GM12878 (cell line): Measurements from ENCODE around the gene UGGT1. TPM values are rescaled to one million over a fixed set of nuclear protein-coding genes. Genes with fewer than 3 reads are reported as not detected.

Experiments
- ATAC-seq: fragments of 200-7000 bp; cut with Tn5 transposase; 3 replicates; pipeline ENCODE4 v1.9.1; 2020; ENCODE audit warnings: mild to moderate bottlenecking, moderate library complexity
- BruUV-seq: library from RNA; stranded (reverse); fragments of 400-500 nt; replicated peaks from 2 replicates; lab custom pipeline; 2021; lab: Mats Ljungman, UMichigan
- CTCF ChIA-PET: fragments of 300-600 bp; sonication (Branson Sonifier 250); formaldehyde crosslinking; extraction: SDS; loops from one replicate; lab custom pipeline; 2021; ENCODE audit warnings: inconsistent platforms; lab: Yijun Ruan, JAX
- POLR2A ChIA-PET: fragments of 350-600 bp; formaldehyde crosslinking; extraction: SDS; loops from one replicate; lab custom pipeline; 2021; ENCODE audit warnings: inconsistent platforms; lab: Charles Lee
- RAD21 ChIA-PET: fragments of 300-600 bp; sonication (Branson Sonifier 250); formaldehyde crosslinking; loops from one replicate; lab custom pipeline; 2023; ENCODE audit warnings: antibody characterized with exemption; ENCODE audit not compliant: unreplicated experiment; lab: Charles Lee
- SMC1A ChIA-PET: fragments of 300-600 bp; sonication (Branson Sonifier 250); formaldehyde crosslinking; loops from one replicate; lab custom pipeline; 2023; ENCODE audit not compliant: unreplicated experiment, uncharacterized antibody; lab: Charles Lee
- DNase-seq: peaks from one replicate; pipeline ENCODE4 v3.0.0-alpha.2; 2011; ENCODE audit warnings: low read depth, low spot score
- FAIRE-seq: peaks from 3 replicates; lab custom pipeline; 2011; peaks lifted over from hg19 to GRCh38; lab: Jason Lieb, UNC
- H2AFZ ChIP-seq: 2 replicates; pipeline ENCODE4 v1.6.0; 2011; ENCODE audit warnings: low read depth, low read length, control low read depth; ENCODE audit not compliant: control insufficient read depth
- H3K27ac ChIP-seq: 2 replicates; pipeline ENCODE4 v1.5.1; 2011; ENCODE audit warnings: control low read depth; ENCODE audit not compliant: control insufficient read depth, insufficient read depth
- H3K27me3 ChIP-seq, 2 experiments: replicated peaks in 1 of 2; 2 replicates each; pipeline versions ENCODE4 v1.6.0 to v1.6.1; 2011; ENCODE audit warnings: low read length in 1 of 2; ENCODE audit not compliant: control insufficient read depth in 2 of 2, insufficient read depth in 2 of 2
- H3K36me3 ChIP-seq, 2 experiments: 2 replicates each; pipeline ENCODE4 v1.5.1; 2011; ENCODE audit warnings: low read length in 1 of 2; ENCODE audit not compliant: control insufficient read depth in 2 of 2, insufficient read depth in 2 of 2
- H3K4me1 ChIP-seq: 2 replicates; pipeline ENCODE4 v1.6.1; 2011; ENCODE audit warnings: mild to moderate bottlenecking, low read length, moderate library complexity, mixed read lengths; ENCODE audit not compliant: control insufficient read depth, insufficient read depth
- H3K4me2 ChIP-seq: 2 replicates; pipeline ENCODE4 v1.6.0; 2011; ENCODE audit warnings: control low read depth; ENCODE audit not compliant: control insufficient read depth, insufficient read depth
- H3K4me3 ChIP-seq: fragments of 200-600 bp; sonication (generic); 2 replicates; pipeline ENCODE4 v1.5.1; 2016
- H3K79me2 ChIP-seq: 2 replicates; pipeline ENCODE4 v1.6.0; 2011; ENCODE audit warnings: low read length; ENCODE audit not compliant: control insufficient read depth, insufficient read depth
- H3K9ac ChIP-seq: 2 replicates; pipeline ENCODE4 v1.8.0; 2011; ENCODE audit warnings: low read length, control low read depth, mixed read lengths; ENCODE audit not compliant: control insufficient read depth, insufficient read depth
- H3K9me3 ChIP-seq: replicated peaks from 3 replicates; pipeline ENCODE4 v1.5.1; 2011; ENCODE audit warnings: mild to moderate bottlenecking, low read length; ENCODE audit not compliant: control insufficient read depth, insufficient read depth
- H4K20me1 ChIP-seq: 2 replicates; pipeline ENCODE4 v1.6.0; 2011; ENCODE audit not compliant: control insufficient read depth, insufficient read depth
- E4F1 ChIP-seq: fragments of 450-650 bp; IDR thresholded peaks from 2 replicates; pipeline ENCODE4 v1.6.1; 2018; ENCODE audit warnings: borderline replicate concordance, mild to moderate bottlenecking; ENCODE audit not compliant: partially characterized antibody
- HSF1 ChIP-seq: fragments of 150-350 bp; IDR thresholded peaks from 2 replicates; pipeline ENCODE4 v1.6.1; 2014; ENCODE audit warnings: mild to moderate bottlenecking, low read depth, low read length
- JUND ChIP-seq: IDR thresholded peaks from 2 replicates; pipeline ENCODE4 v1.6.1; 2012; ENCODE audit warnings: low read depth, mild to moderate bottlenecking, low read length, improper control_type of control experiment, moderate library complexity
- MEF2B ChIP-seq: fragments of 450-650 bp; IDR thresholded peaks from 2 replicates; pipeline ENCODE4 v1.6.1; 2018; ENCODE audit warnings: mild to moderate bottlenecking, moderate library complexity; ENCODE audit not compliant: partially characterized antibody, poor library complexity, severe bottlenecking
- NR2F1 ChIP-seq: fragments of 450-650 bp; conservative IDR thresholded peaks from 2 replicates; pipeline ENCODE4 v1.6.1; 2017; ENCODE audit warnings: mild to moderate bottlenecking
- NRF1 ChIP-seq: conservative IDR thresholded peaks from 2 replicates; pipeline ENCODE4 v1.6.1; 2011; ENCODE audit warnings: mild to moderate bottlenecking, low read depth, low read length, improper control_type of control experiment
- RB1 ChIP-seq: fragments of 450-650 bp; formaldehyde crosslinking; IDR thresholded peaks from 2 replicates; pipeline ENCODE4 v1.6.1; 2017; ENCODE audit warnings: mild to moderate bottlenecking, borderline replicate concordance
- SMARCA5 ChIP-seq: fragments of 450-650 bp; IDR thresholded peaks from 2 replicates; pipeline ENCODE4 v1.6.1; 2017; ENCODE audit warnings: mild to moderate bottlenecking
- ZNF217 ChIP-seq: fragments of 450-650 bp; IDR thresholded peaks from 2 replicates; pipeline ENCODE4 v1.6.1; 2017; ENCODE audit warnings: antibody characterized with exemption, mild to moderate bottlenecking
- ZNF274 ChIP-seq: IDR thresholded peaks from one replicate; pipeline ENCODE4 v1.8.0; 2011; ENCODE audit not compliant: insufficient read length, insufficient read depth
- WGBS: methylation state at CpG from one replicate; pipeline ENCODE4 v1.1.6; 2016; ENCODE audit warnings: low lambda C conversion rate; ENCODE audit not compliant: insufficient replicate concordance, insufficient coverage; ENCODE audit errors: missing lambda C conversion rate; 5-methylcytosine and 5-hydroxymethylcytosine counted together
- in situ Hi-C: fragments of 300-500 bp; cut with MboI; formaldehyde crosslinking; loops from 9 replicates; pipeline ENCODE4 v1.14.3; 2018; ENCODE audit warnings: mixed read lengths
- intact Hi-C: fragments of 100-400 bp; cut with micrococcal nuclease; formaldehyde crosslinking; loops from one replicate; pipeline ENCODE4 v1.14.2; 2022; ENCODE audit not compliant: unreplicated experiment
- polyA plus RNA-seq, 11 experiments: library from polyadenylated mRNA; depleted of rRNA in 4 of 11; unstranded in 6 of 11; stranded (reverse) in 5 of 11; fragments of >200 nt; fragmentation: Nextera tagmentation in 4 of 11; fragmentation: Illumina TruSeq in 1 of 11; extraction: Ambion mirVana in 4 of 11; extraction: Trizol in 1 of 11; gene quantifications; 1 replicate in 1 of 11; 2 replicates in 10 of 11; pipeline versions ENCODE4 v1.2.1 to v1.2.3, GENCODE V29; 2011 to 2016; ENCODE audit warnings: inconsistent platforms in 2 of 11, missing spikeins in 2 of 11, low read depth in 1 of 11
- total RNA-seq, 4 experiments: library from RNA; depleted of rRNA in 3 of 4; stranded (reverse); fragments of >200 nt in 3 of 4; fragmentation: Illumina TruSeq in 1 of 4; extraction: Trizol in 1 of 4; gene quantifications; 2 replicates each; pipeline versions ENCODE4 v1.2.1 to v1.2.3, GENCODE V29; 2013 to 2021
- TF ChIP-seq, protein P1 (sequence below): fragments of 450-650 bp; IDR thresholded peaks from 2 replicates; pipeline ENCODE4 v1.6.1; 2016; ENCODE audit warnings: mild to moderate bottlenecking

Gene UGGT1
- total and polyA plus RNA-seq, 10 of the 15 experiments (the other 5 are each of a cell fraction or from before 2014, with no cell fraction given): 4.1 to 49.8 (median 28.5) TPM

DNA sequence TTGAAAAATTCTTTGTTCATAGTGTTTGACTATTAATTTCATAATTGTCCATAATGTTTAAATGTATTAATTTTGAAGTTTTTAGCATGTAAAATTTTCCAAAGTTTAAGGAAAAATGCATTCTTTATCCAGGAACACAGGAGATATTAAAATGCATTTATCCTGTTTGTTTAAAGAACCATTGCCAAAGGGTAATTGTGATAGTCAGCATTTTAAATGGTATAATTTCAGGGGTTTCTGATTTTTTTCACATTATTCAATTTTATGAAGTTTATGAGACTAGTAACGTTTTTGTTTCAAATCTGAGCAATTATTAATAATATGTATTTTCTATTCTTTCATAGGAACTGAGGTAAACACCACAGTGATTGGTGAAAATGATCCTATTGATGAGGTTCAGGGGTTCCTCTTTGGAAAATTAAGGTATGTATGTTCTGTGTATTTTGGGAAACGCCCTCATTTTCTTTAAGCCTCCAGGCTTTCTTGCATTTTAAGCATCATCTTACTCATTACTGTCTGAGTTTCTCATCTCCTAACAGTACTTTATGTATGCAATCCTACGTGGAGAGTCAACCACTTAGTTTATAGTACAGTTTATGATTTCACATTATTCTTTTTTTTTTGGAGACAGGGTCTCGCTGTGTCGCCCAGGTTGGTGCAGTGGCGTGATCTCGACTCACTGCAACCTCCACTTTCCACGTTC is 25.1 kb downstream of the UGGT1 start:
- peaks cover 5 to 9% of the 10 kb centered on the region in 2 experiments for H3K36me3 ChIP-seq
- POLR2A ChIA-PET: no interaction called here
- SMC1A ChIA-PET: no interaction called here
- H4K20me1 ChIP-seq: no peaks in the 10 kb centered on the region
- no peak overlapping the region for H3K9ac ChIP-seq
- 87% methylated on average over 8 of the region's 8 CpGs for WGBS
- no peak overlapping the region for H3K4me2 ChIP-seq
- no peaks in the 10 kb centered on the region for H3K27me3 ChIP-seq
- H3K27ac ChIP-seq: no peak overlapping the region
- no peak overlapping the region for H3K4me3 ChIP-seq
- no peak overlapping the region for H2AFZ ChIP-seq
- FAIRE-seq (no peak), DNase-seq (no peak), ATAC-seq (no peak)
- CTCF ChIA-PET: no interaction called here
- TF ChIP-seq SMARCA5 (no peak), ZNF274 (no peak), MEF2B (no peak), ZNF217 (no peak)
- in situ Hi-C loops: no loop called here
- RAD21 ChIA-PET: no interaction called here
- no TSS peak for BruUV-seq
- intact Hi-C loops: no loop called here
- no peaks in the 10 kb centered on the region for H3K9me3 ChIP-seq
- H3K4me1 ChIP-seq: no peaks in the 10 kb centered on the region
- no peaks in the 10 kb centered on the region for H3K79me2 ChIP-seq

DNA sequence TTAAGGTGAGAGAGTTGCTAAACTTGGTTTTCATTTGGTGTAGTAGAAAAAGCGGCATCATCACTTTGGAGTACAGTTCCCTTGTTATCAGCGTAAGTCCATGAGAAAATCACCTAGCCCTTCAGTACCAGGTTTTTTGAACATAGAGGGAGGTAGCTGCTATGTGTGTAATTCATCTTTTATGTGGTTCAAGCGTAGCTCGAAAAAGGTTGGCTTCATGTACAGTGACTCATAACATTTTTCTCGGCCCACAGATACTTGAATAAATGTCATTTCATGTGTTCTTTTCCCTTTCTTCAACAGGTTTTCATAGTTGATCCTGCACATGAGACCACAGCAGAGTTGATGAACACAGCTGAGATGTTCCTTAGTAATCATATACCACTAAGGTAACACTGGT is 43.6 kb downstream of the UGGT1 start:
- ChIA-PET CTCF (interaction anchor here (0.8 kb wide), 1 partner anchor 22 kb away, joined by 3 read pairs; no protein-coding TSS in a partner anchor), RAD21 (interaction anchor here (1.0 kb wide), 1 partner anchor 43 kb away, joined by 4 read pairs; no protein-coding TSS in a partner anchor), SMC1A (no interaction called here), POLR2A (no interaction called here)
- Histone ChIP-seq H2AFZ (no peak overlapping the region), H3K4me1 (no peaks in the 10 kb centered on the region), H3K4me3 (no peak overlapping the region), H3K27me3 (no peaks in the 10 kb centered on the region), H3K9ac (no peak overlapping the region), H4K20me1 (no peaks in the 10 kb centered on the region), H3K36me3 (peaks cover 6 to 37% of the 10 kb centered on the region in 2 experiments), H3K27ac (no peak overlapping the region), H3K4me2 (no peak overlapping the region), H3K9me3 (no peaks in the 10 kb centered on the region), H3K79me2 (no peaks in the 10 kb centered on the region)
- intact Hi-C loops (no loop called here), in situ Hi-C loops (no loop called here)
- no peak for ATAC-seq
- BruUV-seq: no TSS peak
- 98% methylated on average over 5 of the region's 5 CpGs for WGBS
- no peak for DNase-seq
- FAIRE-seq: no peak
- TF ChIP-seq HSF1: no peak
- no peak for TF ChIP-seq JUND
- TF ChIP-seq E4F1: no peak
- TF ChIP-seq NRF1: no peak
- TF ChIP-seq, protein P1, sequence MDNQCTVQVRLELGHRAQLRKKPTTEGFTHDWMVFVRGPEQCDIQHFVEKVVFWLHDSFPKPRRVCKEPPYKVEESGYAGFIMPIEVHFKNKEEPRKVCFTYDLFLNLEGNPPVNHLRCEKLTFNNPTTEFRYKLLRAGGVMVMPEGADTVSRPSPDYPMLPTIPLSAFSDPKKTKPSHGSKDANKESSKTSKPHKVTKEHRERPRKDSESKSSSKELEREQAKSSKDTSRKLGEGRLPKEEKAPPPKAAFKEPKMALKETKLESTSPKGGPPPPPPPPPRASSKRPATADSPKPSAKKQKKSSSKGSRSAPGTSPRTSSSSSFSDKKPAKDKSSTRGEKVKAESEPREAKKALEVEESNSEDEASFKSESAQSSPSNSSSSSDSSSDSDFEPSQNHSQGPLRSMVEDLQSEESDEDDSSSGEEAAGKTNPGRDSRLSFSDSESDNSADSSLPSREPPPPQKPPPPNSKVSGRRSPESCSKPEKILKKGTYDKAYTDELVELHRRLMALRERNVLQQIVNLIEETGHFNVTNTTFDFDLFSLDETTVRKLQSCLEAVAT: no peak
- no peak for TF ChIP-seq RB1
- no peak for TF ChIP-seq NR2F1
